ENCODE measurements around the gene HOXD4. TPM values are rescaled to one million over a fixed set of nuclear protein-coding genes. Genes with fewer than 3 reads are reported as not detected.

HOXD4 gene
- total and polyA plus RNA-seq, 2 donors = 0.09 to 1.0 TPM

GRCh38 chr2:176158855-176159662, 7.7 kb downstream of the HOXD4 start:
- Histone ChIP-seq H3K36me3 (ENCODE audit: control insufficient read depth in 2 of 2, insufficient read depth in 2 of 2, low read length in 1 of 2) (no peaks in the 10 kb centered on the region), H3K4me3 (ENCODE audit: low read length in 2 of 2) (no peak overlapping the region), H3K4me1 (ENCODE audit: control insufficient read depth in 2 of 2, insufficient read depth in 2 of 2, low read length in 2 of 2) (peaks cover 0 to 12% of the 10 kb centered on the region in 2 donors), H3K27me3 (ENCODE audit: control insufficient read depth in 2 of 2, insufficient read depth in 1 of 2, low read length in 1 of 2) (peaks cover 99 to 100% of the 10 kb centered on the region in 2 donors), H3K9me3 (ENCODE audit: control insufficient read depth in 2 of 2, insufficient read depth in 1 of 2, low read length in 1 of 2) (peaks cover 0 to 4% of the 10 kb centered on the region in 2 donors), H3K27ac (ENCODE audit: low read depth in 1 of 2, low read length in 1 of 2) (no peak overlapping the region)
- WGBS = 9% methylated on average over 39 of the region's 39 CpGs
- no peak for DNase-seq (ENCODE audit: low read depth in 6 of 9, low spot score in 9 of 9)

- Histone ChIP-seq H3K9me3 (ENCODE audit: control insufficient read depth in 2 of 2, insufficient read depth in 1 of 2, low read length in 1 of 2) (peaks cover 0 to 4% of the 10 kb centered on the region in 2 donors), H3K27me3 (ENCODE audit: control insufficient read depth in 2 of 2, insufficient read depth in 1 of 2, low read length in 1 of 2) (peaks cover 99 to 100% of the 10 kb centered on the region in 2 donors), H3K27ac (ENCODE audit: low read depth in 1 of 2, low read length in 1 of 2) (no peak overlapping the region), H3K4me3 (ENCODE audit: low read length in 2 of 2) (no peak overlapping the region), H3K4me1 (ENCODE audit: control insufficient read depth in 2 of 2, insufficient read depth in 2 of 2, low read length in 2 of 2) (peaks cover 0 to 14% of the 10 kb centered on the region in 2 donors), H3K36me3 (ENCODE audit: control insufficient read depth in 2 of 2, insufficient read depth in 2 of 2, low read length in 1 of 2) (no peaks in the 10 kb centered on the region)
- WGBS = 4% methylated on average over 44 of the region's 44 CpGs
- no peak for DNase-seq (ENCODE audit: low read depth in 6 of 9, low spot score in 9 of 9)
These were observed 8.4 kb downstream of the HOXD4 start for GRCh38 chr2:176159663-176160250.

- no peak for DNase-seq (ENCODE audit: low read depth in 6 of 9, low spot score in 9 of 9)
- H3K27me3 ChIP-seq (ENCODE audit: control insufficient read depth in 2 of 2, insufficient read depth in 1 of 2, low read length in 1 of 2) = peaks cover 98 to 100% of the 10 kb centered on the region in 2 donors
- H3K4me3 ChIP-seq (ENCODE audit: low read length in 2 of 2) = no peak overlapping the region
- H3K4me1 ChIP-seq (ENCODE audit: control insufficient read depth in 2 of 2, insufficient read depth in 2 of 2, low read length in 2 of 2) = peaks cover 0 to 18% of the 10 kb centered on the region in 2 donors
- H3K36me3 ChIP-seq (ENCODE audit: control insufficient read depth in 2 of 2, insufficient read depth in 2 of 2, low read length in 1 of 2) = no peaks in the 10 kb centered on the region
- 10% methylated on average over 50 of the region's 50 CpGs for WGBS
- no peak overlapping the region for H3K27ac ChIP-seq (ENCODE audit: low read depth in 1 of 2, low read length in 1 of 2)
- H3K9me3 ChIP-seq (ENCODE audit: control insufficient read depth in 2 of 2, insufficient read depth in 1 of 2, low read length in 1 of 2) = peaks cover 0 to 4% of the 10 kb centered on the region in 2 donors
These were observed 9.1 kb downstream of the HOXD4 start for GRCh38 chr2:176160251-176160985.

GRCh38 chr2:176160986-176161824, 9.9 kb downstream of the HOXD4 start:
- H3K4me1 ChIP-seq (ENCODE audit: control insufficient read depth in 2 of 2, insufficient read depth in 2 of 2, low read length in 2 of 2) = peaks cover 0 to 18% of the 10 kb centered on the region in 2 donors

GRCh38 chr2:176161825-176162626, 10.7 kb downstream of the HOXD4 start:
- 9% methylated on average over 22 of the region's 22 CpGs for WGBS
- peaks cover 0 to 18% of the 10 kb centered on the region in 2 donors for H3K4me1 ChIP-seq (ENCODE audit: control insufficient read depth in 2 of 2, insufficient read depth in 2 of 2, low read length in 2 of 2)
- no peak for DNase-seq (ENCODE audit: low read depth in 6 of 9, low spot score in 9 of 9)
- no peak overlapping the region for H3K27ac ChIP-seq (ENCODE audit: low read depth in 1 of 2, low read length in 1 of 2)
- peaks cover 94 to 100% of the 10 kb centered on the region in 2 donors for H3K27me3 ChIP-seq (ENCODE audit: control insufficient read depth in 2 of 2, insufficient read depth in 1 of 2, low read length in 1 of 2)
- peaks cover 0 to 4% of the 10 kb centered on the region in 2 donors for H3K9me3 ChIP-seq (ENCODE audit: control insufficient read depth in 2 of 2, insufficient read depth in 1 of 2, low read length in 1 of 2)
- no peaks in the 10 kb centered on the region for H3K36me3 ChIP-seq (ENCODE audit: control insufficient read depth in 2 of 2, insufficient read depth in 2 of 2, low read length in 1 of 2)
- H3K4me3 ChIP-seq (ENCODE audit: low read length in 2 of 2) = no peak overlapping the region

More at GRCh38 chr2:176160986-176161824, 9.9 kb downstream of the HOXD4 start:
- no peak overlapping the region for H3K27ac ChIP-seq (ENCODE audit: low read depth in 1 of 2, low read length in 1 of 2)
- WGBS = 15% methylated on average over 22 of the region's 22 CpGs
- no peak for DNase-seq (ENCODE audit: low read depth in 6 of 9, low spot score in 9 of 9)
- H3K4me3 ChIP-seq (ENCODE audit: low read length in 2 of 2) = no peak overlapping the region
- peaks cover 0 to 4% of the 10 kb centered on the region in 2 donors for H3K9me3 ChIP-seq (ENCODE audit: control insufficient read depth in 2 of 2, insufficient read depth in 1 of 2, low read length in 1 of 2)
- no peaks in the 10 kb centered on the region for H3K36me3 ChIP-seq (ENCODE audit: control insufficient read depth in 2 of 2, insufficient read depth in 2 of 2, low read length in 1 of 2)
- H3K27me3 ChIP-seq (ENCODE audit: control insufficient read depth in 2 of 2, insufficient read depth in 1 of 2, low read length in 1 of 2) = peaks cover 98 to 100% of the 10 kb centered on the region in 2 donors

GRCh38 chr2:176162911-176163671, 11.7 kb downstream of the HOXD4 start:
- DNase-seq (ENCODE audit: low read depth in 6 of 9, low spot score in 9 of 9) = no peak
- peaks cover 91 to 100% of the 10 kb centered on the region in 2 donors for H3K27me3 ChIP-seq (ENCODE audit: control insufficient read depth in 2 of 2, insufficient read depth in 1 of 2, low read length in 1 of 2)
- no peak overlapping the region for H3K27ac ChIP-seq (ENCODE audit: low read depth in 1 of 2, low read length in 1 of 2)
- peaks cover 0 to 4% of the 10 kb centered on the region in 2 donors for H3K9me3 ChIP-seq (ENCODE audit: control insufficient read depth in 2 of 2, insufficient read depth in 1 of 2, low read length in 1 of 2)
- H3K36me3 ChIP-seq (ENCODE audit: control insufficient read depth in 2 of 2, insufficient read depth in 2 of 2, low read length in 1 of 2) = no peaks in the 10 kb centered on the region
- H3K4me1 ChIP-seq (ENCODE audit: control insufficient read depth in 2 of 2, insufficient read depth in 2 of 2, low read length in 2 of 2) = peaks cover 0 to 18% of the 10 kb centered on the region in 2 donors
- WGBS = 8% methylated on average over 29 of the region's 29 CpGs
- H3K4me3 ChIP-seq (ENCODE audit: low read length in 2 of 2) = no peak overlapping the region

- Histone ChIP-seq H3K4me1 (ENCODE audit: control insufficient read depth in 2 of 2, insufficient read depth in 2 of 2, low read length in 2 of 2) (peaks cover 0 to 18% of the 10 kb centered on the region in 2 donors), H3K27me3 (ENCODE audit: control insufficient read depth in 2 of 2, insufficient read depth in 1 of 2, low read length in 1 of 2) (peaks cover 88 to 100% of the 10 kb centered on the region in 2 donors), H3K27ac (ENCODE audit: low read depth in 1 of 2, low read length in 1 of 2) (no peak overlapping the region), H3K4me3 (ENCODE audit: low read length in 2 of 2) (no peak overlapping the region), H3K9me3 (ENCODE audit: control insufficient read depth in 2 of 2, insufficient read depth in 1 of 2, low read length in 1 of 2) (peaks cover 0 to 4% of the 10 kb centered on the region in 2 donors), H3K36me3 (ENCODE audit: control insufficient read depth in 2 of 2, insufficient read depth in 2 of 2, low read length in 1 of 2) (no peaks in the 10 kb centered on the region)
- no peak for DNase-seq (ENCODE audit: low read depth in 6 of 9, low spot score in 9 of 9)
- WGBS = 10% methylated on average over 12 of the region's 12 CpGs
These were observed 12.3 kb downstream of the HOXD4 start for GRCh38 chr2:176163672-176164056.

Measured in thymus (tissue), 11 donors.